GM18505 (cell line): ENCODE results near the gene JAK1.
"Not testable (repeated sequence)": the region's sequence is repeated elsewhere in the genome, so short reads cannot be mapped to it uniquely, and the experiment has no call there.

Source experiments
- ATAC-seq: cut with Tn5 transposase; IDR thresholded peaks from one replicate; pipeline ENCODE4 v1.9.1; 2021; ENCODE audit not compliant: unreplicated experiment
- POLR2A ChIP-seq: IDR thresholded peaks from 4 replicates; pipeline ENCODE4 v1.6.1; 2011; ENCODE audit warnings: borderline replicate concordance; ENCODE audit not compliant: insufficient read depth, insufficient read length; ENCODE audit errors: extremely low read depth

The JAK1 gene

DNA sequence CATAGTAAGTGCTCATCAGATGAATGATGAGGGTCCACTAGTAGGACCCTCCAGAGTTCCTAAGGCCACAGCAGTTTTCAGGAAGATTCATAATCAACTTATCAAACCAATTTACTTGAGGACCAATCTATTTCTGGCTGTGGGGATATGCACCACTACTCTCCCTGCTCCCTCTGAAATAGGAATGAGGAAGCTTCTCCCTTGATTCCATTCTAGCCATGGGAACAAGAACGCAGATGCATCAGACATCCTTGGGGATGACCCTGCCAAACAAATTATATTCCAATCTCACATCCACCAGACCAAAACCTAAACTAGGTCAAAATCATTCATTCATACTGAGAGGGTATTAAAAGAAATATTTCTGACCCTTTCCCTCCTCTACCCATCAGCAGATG is 31.5 kb downstream of the JAK1 start:
- no peak for ATAC-seq
- TF ChIP-seq POLR2A: no peak

DNA sequence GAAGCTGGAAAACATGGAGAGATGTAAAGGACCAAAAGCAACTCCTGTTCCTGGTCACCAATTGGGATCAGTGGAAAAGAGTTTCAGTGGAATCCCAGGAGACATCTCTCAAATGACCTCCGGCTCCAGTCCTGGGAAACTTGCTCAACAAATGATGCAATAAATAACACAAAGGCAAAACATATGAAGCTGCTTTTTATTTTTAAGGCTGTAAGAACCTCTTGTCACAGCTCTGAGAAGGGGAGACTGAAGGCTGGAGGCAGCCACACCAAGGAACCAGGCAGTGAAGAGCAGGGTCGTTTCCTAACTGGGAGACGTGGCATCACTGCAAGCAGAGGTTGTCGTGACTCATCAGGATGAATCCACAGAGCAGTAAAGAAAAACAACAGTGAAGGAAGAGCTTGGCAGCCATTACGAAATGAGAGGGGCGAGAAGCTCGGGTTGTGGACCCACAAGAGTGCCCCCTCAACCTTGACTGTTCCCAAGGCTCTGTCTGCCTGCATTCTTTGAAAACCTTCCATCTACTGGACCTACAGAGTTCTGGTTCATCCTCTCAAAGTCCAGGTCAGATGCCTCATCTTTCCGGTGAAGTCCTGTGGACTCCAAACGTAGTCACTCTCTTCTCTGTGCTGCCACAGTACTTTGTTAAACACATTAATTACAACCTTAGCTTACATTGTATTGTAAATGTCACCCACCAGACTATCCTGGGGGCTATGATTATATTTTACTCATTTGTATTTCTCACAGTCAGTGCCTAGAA is 32.1 kb downstream of the JAK1 start:
- no peak for ATAC-seq
- no peak for TF ChIP-seq POLR2A

DNA sequence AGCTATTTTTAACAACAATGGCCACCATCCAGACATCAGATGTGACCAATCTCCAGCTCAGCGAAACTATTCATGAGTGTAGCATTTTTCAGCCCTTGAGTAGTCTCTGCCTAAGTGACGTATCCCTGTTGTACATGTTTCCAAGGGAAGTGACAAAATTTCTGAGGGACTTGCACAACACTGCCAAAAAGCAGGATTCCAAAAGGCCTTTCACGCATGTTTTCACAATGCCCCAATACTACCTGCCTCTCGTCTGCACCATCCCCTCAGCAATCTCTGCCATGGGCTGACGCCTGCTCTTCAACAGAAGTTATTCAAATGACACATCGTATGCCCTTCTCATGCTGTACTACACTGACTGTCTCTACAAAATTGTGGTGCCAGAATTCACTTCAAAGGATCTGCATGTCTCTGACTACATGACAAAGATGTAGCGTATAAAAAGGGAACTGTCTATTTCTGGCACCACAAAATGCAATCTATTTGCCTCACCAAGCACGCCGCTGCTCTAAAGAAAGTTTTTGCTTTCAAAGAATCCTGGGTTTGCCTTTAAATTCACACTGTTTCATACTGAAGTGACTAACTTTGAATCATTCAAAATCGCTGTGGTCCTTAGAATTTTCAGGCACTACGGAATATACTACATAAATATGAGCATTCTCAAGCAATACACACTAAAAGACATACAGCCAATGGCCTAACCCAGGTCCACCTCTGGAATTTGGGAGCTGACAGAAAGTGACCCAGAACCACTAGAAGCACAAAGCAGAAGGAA is 32.9 kb downstream of the JAK1 start:
- TF ChIP-seq POLR2A: no peak
- no peak for ATAC-seq

DNA sequence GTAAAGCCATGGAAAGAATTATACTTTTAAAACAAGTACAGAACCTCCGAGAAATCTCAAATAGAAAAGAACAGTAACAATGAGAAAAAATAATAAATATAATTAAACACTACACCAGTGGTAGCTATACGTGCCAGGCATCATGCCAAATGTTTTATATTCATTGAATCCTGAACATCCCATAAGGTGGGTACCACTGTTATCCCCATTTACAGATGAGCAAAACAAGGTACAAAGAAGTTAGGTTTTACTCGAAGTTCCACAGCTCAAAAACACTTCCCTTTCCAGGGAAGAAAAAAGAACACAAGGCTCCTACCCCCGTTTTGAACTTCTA is 33.4 kb downstream of the JAK1 start:
- no peak for ATAC-seq
- TF ChIP-seq POLR2A: no peak

DNA sequence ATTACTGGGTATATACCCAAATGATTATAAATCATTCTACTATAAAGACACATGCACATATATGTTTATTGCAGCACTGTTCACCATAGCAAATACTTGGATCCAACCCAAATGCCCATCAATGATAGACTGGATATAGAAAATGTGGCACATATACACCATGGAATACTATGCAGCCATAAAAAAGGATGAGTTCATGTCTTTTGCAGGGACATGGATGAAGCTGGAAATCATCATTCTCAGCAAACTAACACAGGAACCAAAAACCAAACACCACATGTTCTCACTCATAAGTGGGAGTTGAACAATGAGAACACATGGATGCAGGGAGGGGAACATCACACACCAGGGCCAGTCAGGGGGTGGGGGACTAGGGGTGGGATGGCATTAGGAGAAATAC is 35.7 kb downstream of the JAK1 start:
- ATAC-seq: not testable (repeated sequence)

DNA sequence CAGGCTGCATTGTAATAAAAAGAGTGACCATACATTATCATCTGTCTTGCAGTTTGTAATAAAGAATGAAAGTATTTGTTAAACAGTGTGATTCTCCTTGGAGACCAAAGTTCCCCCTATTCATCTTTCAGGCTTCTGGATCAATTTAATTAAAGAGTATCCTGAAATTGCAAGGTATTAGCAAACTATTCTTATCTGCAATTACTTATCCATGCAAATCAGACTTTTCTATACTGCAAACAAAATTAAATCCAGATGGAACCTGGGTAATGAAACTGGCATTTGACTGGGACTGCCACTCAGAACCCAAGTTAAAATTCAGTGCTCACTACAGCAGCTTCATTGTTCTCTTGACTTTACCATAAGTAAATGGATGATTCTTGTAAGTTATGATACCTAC is 37.1 kb downstream of the JAK1 start:
- TF ChIP-seq POLR2A: no peak
- ATAC-seq: no peak

DNA sequence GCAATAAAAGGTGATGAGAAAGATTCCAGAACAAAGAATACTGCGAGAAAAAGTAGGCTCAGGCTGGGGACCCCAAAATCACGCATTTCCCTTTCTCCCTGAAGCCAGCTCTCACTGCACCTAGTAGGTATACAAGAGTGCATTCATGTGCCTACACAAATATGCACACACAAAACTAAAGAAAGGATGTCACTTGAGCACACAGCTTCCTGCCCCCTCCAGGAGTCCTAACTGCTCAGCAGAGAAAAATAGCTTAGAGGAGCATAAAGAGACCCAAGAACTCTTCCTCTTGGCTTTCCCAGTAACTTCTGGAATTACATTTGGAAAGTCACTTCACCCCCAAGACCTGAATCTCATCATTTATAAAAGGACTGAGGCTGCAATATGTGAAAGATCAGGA is 38.0 kb downstream of the JAK1 start:
- no peak for TF ChIP-seq POLR2A
- no peak for ATAC-seq

DNA sequence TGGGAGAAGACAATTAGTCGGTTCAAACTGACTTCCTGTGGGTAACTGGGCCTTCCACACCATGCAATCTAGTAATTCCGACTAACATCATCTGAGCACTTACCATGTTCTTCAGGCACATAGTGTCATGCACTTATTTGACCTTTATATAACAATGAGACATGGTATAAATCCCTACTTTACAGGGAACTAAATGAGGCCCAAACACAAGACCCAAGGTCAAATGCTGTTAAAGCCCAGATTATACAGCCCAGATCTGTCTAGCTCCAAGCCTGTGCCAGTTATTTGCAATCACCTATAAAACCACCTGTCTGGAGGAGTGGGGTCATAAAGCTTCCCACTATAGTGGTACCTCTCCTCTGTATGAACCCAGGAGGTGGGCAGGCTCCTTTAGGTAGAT is 40.8 kb downstream of the JAK1 start:
- ATAC-seq: no peak
- no peak for TF ChIP-seq POLR2A

DNA sequence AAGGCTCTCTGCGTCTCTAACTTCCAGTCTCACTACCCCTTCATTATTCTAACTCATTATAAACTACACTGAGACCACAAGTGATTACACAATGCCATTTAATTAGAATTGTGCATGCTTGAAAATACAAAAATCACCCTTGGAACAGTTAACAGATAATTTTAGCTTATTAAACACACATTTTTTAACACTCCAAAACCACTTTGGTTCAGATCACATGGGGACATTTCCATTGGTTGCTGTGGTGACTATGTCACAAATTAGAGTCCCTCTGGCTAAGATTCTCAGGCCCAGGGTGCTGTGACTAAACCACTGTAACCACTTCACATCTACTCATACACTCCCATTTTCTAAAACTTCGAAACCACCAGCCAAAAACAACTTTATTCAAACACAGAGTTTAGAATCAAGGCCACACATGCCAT is 43.0 kb downstream of the JAK1 start:
- no peak for TF ChIP-seq POLR2A

DNA sequence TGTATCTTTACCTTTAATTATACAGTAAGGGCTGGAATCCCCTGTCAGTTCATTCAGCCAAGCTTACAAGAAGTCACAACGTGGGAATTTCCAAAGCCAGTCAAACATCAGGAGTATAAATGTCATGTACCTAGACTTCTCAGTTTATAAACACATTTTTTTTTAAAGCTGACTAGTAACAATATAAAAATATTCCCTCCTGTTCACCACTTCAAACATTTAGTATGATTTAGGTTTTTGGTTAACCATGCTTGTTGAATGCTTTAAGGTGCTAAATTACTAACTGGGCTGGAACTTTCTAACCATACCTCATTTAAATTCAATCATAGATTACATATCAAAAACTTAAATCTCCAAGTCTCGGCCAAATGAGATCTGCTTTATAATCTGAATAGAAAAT is 44.0 kb downstream of the JAK1 start:
- no peak for ATAC-seq
- no peak for TF ChIP-seq POLR2A

More for the DNA sequence above, 43.0 kb downstream of the JAK1 start:
- ATAC-seq: no peak

DNA sequence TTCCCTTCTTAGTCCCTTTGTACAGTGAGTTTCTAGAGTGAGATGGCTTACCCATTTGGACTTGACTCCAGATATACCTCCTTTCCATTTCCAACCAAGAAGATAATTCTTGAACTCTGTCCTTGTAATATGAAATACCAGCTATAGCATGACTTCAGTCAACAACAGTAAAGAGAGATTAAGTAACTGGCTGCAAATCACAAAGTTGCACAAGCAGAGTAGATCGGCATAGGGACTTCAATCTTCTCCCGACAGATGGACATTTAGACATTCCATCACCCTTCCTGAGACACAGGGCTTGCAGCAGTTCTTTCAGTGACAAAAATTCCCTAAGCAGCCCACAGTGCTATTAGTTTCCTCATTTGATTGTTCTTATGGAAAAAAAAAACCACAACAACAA is 44.6 kb downstream of the JAK1 start:
- no peak for ATAC-seq
- TF ChIP-seq POLR2A: no peak

DNA sequence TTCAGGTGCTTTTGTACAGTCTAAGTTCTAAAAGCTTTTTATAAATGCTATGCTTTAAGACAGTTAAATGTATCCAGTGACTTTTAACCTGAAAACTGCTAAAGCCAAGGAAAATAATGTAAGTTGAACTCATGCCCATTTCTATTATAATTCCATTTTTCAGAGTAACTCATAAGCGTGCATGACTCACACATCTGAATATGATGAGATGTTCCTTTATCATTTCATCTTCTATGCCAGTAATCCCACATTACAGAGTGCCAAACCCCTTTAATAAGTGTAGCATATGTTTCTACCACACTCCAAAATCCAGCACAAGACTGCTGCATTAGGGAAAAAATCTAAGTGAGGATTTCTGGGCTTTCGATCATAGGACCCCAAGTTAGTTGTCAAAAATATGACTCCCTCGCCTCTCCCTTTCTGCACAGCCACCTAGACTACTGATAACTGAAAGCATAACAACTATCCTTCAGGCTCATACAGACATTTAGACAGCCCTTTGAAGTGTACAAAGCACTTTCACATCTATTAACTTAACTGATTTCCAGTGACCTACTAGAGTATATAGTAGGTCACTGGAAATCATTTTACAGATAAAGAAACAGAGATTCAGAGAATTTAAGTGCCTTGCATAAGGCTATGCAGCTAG is 45.3 kb downstream of the JAK1 start:
- no peak for TF ChIP-seq POLR2A
- ATAC-seq: no peak

DNA sequence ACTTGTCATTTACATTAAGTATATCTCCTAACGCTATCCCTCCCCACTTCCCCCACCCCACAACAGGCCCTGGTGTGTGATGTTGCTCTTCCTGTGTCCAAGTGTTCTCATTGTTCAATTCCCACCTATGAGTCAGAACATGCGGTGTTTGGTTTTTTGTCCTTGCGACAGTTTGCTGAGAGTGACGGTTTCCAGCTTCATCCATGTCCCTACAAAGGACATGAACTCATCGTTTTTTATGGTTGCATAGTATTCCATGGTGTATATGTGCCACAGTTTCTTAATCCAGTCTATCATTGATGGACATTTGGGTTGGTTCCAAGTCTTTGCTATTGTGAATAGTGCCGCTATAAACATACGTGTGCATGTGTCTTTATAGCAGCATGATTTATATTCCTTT is 47.2 kb downstream of the JAK1 start:
- ATAC-seq: not testable (repeated sequence)

DNA sequence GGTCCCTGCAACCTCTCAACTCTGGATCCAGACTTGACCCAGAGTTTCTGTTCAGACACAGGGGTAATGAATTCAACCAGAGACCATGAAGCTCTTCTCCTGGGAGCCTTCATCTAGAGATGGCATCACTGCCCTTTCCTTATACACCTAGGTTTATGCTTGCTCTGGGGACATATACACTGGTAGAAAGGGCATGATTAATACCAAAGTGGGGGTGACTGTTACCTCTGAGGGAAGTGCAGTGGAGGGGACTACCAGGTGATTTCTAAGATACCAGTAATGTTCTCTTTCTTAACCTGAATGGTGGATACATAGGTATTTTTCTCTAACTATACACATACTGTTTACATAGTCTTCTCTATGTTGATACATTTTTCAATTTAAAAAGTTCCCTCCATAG is 48.4 kb downstream of the JAK1 start:
- no peak for TF ChIP-seq POLR2A
- ATAC-seq: no peak
